DMS79 treated with DMSO at 0.1 percent for 48 hours (cell line): ENCODE data around the gene RBBP8NL.
A peak's percentile ranks its signal among the peaks of the same experiment; 100 is the strongest.
"Not testable (repeated sequence)": the region's sequence is repeated elsewhere in the genome, so short reads cannot be mapped to it uniquely, and the experiment has no call there.

Source experiments
- DNase-seq: peaks from one replicate; lab custom pipeline; 2025; lab: John Stamatoyannopoulos, UW

Gene RBBP8NL

GRCh38 chr20:62374331-62375152 is 52.8 kb downstream of the RBBP8NL start:
- no peak for DNase-seq

DNA sequence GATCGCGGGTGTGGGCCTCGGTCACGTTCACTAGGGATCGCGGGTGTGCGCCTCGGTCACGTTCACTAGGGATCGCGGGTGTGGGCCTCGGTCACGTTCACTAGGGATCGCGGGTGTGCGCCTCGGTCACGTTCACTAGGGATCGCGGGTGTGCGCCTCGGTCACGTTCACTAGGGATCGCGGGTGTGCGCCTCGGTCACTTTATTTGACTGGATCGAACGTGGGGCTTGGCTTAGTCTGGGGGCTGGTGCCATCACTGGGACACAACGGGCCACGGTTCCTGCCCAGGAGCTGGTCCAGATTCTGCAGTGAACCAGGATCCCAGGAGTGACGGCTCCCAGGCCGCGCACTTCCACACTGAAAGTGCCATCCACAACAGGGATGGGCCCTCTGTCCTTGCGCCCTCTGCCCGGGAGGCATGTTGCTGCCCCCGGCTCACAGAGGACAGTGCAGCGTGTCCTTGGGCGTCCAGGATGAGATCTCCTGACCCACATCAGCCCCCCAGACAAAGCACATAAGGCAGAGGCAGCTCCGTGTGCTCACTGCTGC is 53.6 kb downstream of the RBBP8NL start:
- DNase-seq, result not testable (repeated sequence)

DNA sequence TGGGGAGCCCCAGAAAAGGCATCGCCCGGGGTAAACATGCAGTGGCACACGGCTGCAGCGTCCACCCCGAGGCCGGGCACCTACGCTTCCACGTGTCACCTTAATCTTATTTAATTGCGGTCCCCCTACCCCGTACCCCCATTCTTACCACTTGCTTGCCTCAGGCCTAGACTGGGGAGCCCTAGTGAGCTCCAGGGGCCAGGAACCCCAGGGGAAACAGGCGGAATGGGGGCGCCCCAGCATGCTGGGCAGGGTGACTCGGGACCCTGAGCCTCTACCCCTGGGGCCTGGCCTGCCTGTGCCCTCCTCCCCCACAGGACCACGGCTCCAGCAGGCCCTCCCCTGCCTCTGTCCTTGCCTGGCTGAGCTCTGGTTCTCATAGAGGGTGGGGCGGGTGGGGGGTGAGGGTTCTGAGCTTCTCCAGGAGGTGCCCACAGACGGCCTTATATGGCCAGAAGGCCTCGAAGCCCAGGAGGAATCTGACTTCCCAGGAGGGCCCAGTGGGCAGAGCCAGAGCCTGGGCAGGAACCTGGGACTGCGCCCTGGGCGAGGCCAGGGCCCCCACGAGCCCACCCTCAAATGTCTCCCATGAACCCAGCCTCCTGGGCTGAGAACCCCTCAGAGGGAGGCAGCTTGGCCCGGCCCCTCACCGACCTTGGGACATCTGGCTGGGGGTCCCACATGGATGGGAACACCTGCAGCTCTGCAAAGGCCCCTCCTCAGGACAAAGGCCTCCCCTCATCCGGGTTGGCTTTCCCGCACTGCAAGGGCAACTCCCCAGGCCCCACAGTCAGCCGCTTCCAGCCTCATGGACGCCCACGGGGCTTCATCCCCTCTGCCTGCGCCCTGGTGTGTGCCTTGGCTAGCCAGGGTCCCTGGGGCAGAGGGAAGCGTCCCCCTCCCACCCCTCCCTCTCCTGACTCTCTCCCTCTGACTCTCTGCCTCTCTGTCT is 55.0 kb downstream of the RBBP8NL start:
- DNase-seq, result no peak

DNA sequence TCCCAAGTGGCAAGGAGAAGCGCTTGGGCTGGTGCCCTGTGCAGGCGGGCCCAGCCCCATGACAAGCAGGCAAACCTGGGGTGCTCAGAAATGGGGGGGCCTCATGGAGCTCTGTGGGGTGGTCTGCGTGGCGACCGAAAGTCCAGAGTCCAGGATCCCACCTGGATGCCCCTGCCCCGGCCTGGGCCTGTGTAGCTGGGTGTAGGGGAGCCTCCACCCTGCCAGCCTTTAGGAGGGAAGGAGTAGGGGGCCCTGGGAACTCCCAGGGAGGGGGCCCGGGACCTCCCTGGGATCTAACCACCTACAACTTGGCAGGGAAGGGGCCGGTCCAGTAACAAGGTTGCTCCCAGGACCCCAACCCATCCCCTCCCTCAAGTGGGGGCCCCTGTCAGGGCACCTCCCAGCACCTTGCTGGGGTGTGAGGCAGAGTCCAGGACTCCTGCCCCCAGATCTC is 55.7 kb downstream of the RBBP8NL start:
- no peak for DNase-seq

DNA sequence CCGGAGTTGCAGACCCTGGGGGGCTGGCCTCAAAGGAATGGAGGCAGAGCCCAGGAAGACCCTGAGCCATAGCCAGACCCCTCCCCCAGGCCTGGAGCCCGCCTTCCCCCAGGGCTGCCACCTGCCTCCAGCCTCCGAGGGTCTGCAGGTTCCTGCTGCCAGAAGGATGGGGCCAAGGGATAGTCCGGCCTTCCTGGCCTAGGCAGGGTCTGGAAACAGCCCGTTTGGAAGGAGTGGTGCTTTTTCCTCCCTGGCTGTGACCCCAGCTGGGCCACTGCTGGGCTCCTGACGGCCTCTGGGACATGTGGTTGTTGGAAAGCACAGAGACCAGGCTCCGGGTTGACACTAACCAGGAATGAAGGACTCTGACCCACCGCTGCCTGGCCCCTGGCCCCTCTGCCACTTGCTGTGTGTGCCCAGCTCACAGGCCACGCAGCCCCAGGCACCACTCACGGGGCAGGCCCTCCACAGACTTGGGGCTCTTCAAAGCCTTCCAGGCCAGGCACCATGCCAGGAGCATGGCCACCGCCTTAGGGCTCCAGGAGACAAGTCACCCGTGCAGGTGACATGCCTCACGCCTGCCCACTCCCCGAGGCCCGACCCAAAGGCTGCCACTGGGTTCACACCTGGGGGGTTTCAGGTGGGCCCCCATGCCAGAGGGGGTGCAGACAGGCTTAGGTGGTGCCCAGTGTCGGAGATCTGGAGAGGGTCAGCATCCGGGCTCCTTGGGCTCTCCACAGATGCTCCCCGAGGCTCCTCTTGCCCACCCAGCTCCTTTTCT is 56.3 kb downstream of the RBBP8NL start:
- DNase-seq, result peak; percentile 13

GRCh38 chr20:62370115-62370806 is 57.1 kb downstream of the RBBP8NL start:
- peak; percentile 14 for DNase-seq

- no peak for DNase-seq
These were observed 57.6 kb downstream of the RBBP8NL start for GRCh38 chr20:62369815-62370114.

- DNase-seq, result no peak
These were observed 58.1 kb downstream of the RBBP8NL start for GRCh38 chr20:62368976-62369814.

DNA sequence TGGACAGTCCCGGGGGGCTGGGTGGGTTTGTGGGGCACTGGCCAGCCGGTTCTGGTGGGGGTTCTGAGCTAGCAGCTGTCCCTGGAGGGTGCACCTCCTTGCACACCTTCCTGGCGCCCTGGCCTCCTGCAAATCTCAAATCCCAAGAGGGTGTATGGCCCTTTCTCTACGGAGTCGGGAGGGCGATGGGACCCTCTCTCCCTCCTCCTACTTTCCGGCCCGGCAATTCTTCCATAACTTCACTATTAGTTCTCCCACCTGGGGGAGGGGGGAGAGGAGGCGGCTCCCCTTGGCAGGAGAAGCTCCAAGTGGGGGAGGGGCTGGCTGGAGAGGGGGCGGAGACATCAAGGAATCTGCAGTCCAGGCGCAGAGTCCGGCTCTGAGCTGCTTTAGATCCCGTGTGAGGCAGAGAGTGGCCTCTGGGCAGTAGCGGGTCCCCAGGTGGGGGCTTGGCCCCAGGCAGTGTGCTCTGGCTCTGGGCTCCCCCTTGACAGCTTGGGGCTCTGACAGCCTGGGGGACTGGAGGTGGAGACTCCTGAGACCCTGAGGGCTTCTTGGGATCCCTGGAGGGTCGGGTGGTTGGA is 58.9 kb downstream of the RBBP8NL start:
- DNase-seq, result peak; percentile 25

DNA sequence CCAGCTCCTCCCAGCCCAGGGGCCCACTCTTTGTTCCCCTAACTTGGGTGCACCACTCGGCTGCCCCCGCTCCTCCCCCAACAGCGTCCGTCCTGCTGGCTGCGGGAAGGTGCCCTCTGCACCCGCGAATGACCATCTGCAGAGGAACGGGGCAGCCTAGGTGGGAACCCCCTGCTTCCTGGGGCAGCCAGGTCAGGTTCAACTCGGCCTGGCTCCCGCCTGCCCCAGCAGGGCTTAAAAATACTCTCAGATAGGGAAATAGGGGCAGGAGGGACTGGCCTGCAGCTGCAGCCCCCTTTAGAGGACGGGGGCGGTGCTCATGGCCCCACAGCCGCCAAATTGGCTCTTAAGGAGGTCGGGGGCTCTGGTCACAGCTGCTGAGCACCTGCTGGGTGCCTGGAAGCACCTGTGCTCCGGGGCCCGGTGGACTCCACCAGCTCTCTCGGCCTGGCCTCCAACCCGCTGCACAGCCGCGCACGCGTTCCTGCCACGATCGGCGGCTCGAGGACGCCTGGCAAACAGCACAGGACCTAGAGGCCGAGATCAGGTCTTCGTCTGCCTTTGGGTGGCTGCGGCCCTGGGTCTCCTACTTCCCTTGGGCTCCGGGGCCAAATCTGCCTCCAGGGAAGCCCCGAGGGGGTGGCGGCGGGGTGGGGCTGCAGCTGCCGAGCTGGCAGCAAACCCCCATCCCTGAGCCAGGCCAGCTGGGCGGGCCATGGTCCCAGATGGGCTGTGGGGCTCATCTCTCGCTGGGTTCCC is 59.5 kb downstream of the RBBP8NL start:
- peak; percentile 51 for DNase-seq

GRCh38 chr20:62367136-62367632 is 60.2 kb downstream of the RBBP8NL start, which contains the start of gene LAMA5:
LAMA5 (minus strand) TSS chr20:62367312; CDS start chr20:62367245, 67 bp downstream.
- DNase-seq, result no peak

DNA sequence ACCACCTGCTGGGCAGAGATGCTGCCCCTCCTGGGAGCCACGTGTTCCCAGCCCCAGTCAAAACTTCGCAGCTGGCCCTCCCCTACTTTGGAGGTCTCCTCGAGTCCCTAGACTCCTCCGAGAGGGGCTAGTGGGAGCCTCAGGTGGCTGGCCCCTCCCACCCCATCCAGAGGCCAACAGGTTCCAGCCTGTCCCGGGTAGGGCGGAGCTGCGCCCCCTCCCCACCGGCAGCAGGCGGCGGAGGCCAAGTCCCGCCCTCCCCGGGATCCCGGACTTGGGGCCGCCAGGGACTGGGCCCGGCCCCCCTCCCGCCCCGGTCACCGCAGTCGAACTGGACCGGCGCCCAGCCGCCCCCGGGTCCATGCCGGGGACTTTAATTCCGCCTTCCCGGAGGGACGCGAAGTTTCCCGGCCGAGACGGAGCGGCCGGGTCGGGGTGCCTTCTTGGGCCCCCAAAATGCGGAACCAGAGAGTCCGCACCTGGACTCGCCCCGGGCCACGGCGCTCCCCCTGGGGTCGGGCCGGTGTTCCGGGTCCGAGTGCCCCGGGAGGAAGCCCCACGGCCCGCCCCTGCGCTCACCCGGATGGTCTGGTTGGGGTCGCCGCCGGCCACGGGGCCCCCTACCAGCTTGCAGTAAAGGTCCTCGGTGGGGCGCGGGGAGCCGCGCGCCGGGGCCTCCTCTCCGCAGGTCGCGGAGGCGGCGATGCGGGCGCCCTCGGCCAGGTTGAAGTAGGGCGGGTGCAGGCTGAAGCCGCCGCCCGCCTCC is 60.8 kb downstream of the RBBP8NL start:
- DNase-seq, result peak; percentile 62

DNA sequence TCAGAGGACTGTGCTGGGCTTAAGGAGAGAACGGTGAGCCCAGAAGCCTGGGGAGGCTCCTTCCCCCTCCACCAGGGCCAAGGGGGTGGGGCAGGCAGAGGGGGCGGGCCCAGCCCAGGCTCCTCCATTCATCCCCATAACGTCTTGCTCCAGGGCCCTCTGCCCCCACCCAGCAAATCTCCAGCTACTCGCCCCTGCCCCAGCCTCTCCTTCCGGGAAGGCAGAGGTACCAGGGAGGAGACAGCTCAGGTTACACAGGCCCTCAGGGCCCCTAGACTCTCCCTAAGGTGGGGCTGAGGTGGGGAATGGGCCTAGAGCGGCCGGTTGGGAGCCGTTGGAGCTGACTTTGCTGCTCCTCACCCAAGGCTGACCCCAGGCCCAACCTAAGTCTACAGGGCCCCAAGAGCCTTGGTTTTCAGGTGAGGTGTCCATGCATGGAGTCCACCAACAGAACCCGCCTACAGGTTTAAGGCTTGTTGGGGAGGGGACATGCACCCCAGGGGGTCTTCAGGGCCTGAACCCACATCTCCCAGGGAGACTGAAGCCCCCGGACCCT is 61.4 kb downstream of the RBBP8NL start:
- DNase-seq, result peak; percentile 53

DNA sequence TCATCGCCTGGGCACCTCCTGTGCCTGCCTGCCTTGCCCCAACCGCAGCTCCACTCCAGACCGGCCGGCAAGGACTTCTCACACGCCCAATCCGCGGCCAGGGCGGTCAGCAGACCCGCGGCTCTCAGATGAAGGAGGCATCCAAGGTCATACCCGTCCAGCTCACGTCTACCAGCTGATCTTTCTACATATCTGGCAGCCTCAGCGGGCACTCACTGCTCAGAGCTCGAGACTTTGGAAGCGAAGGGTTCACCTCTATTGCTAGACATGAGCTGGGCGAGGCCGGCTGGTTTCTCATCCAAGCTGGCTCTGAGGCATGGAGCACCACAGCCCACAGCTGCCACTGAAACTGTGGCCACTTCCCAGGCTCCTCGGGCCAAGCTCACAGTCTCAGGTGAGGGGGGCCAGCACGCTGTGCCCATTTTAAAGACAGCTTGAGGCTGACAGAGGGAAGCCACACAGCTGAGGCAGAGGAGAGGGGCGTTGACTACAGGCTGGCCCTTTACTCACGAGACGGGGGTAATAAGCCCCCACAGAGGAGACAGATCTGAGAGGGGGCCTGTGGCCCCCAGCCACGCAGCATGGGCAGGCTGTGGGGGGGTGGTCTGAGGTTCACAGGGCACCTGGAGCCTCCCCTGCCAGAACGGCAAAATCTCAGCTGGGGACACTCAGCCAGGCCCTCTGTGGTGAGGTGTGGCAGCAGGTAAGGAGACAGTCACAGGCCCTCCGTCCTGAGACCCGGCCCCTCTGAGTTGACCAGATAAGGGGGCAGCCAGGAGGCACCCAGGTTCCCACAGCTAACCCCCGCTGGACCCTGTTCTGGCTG is 62.2 kb downstream of the RBBP8NL start:
- no peak for DNase-seq

DNA sequence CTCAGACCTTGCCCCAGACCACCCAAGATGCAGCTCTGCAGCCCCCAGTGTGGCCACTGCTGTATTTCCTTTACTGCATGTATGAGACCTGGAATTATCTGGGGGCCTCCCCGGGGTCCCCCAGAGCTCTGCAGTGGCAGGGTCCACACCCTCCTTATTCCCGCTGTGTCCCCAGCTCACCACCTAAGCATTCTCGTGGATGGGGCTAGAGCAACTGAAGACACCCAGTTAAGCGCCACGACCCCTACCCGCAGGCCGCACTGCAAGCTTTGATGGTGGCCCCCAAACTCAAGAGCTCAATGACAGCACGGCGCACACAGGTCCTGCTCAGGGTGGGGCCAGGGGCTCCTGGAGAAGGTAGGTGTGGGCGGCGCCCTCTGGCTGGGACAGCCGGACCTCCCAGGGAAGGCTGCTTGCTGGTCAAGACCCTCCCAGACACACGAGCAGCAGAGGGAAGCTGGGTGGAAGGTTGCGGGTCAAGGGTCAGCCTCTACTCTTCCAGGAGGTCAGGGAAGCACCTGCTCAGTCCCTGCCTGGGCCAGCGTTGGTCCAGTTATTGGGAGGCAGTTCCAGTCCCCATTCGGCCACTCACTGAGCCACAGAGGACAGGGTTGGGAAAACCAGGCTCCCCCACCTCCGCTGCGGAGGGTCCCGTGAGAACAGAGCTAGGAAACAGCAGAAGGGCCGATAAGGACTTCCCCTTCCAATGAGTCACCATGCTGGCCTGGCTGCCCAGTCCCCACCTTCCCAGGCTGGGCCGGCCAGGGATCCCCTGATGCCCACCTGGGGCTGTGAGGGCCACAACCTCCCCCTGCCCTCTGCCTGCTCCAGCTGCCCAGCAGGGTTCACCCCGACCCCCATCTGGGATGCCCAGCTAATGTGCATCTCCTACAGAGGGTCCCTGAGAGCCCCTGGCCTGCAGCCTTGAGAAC is 63.2 kb downstream of the RBBP8NL start:
- DNase-seq, result no peak
